Measurements from ENCODE around the gene NPC2. TPM values are rescaled to one million over a fixed set of nuclear protein-coding genes. Genes with fewer than 3 reads are reported as not detected.

NPC2 gene
- total and polyA plus RNA-seq, 2 of the 4 experiments (the other 2 are of a cell fraction): 210 to 273 TPM

DNA sequence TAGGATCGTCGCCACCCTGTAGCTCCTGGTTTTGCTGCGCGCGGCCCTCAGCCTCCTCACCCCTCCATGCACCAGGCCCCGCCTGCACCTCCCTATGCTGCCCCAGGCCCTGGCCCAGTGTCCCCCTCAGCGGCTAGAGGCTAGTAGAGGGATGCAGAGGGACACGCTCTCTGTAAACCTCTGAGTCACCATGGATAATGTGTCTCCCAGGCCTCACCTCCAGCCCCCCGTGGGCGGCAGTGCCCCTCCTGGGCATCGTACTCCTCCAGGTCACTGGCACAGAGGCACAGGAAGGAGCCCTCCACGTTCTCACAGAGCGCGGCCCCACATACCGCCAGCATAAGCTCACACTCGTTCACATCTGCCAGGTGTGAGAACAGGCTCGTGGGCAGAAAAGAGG, 12.7 kb upstream of the NPC2 start:
- H2BK20ac ChIP-seq (ENCODE audit: low read depth, low read length): no peak overlapping the region
- no peak overlapping the region for H3K4me2 ChIP-seq (ENCODE audit: low read depth, low read length)
- peaks cover 7% of the 10 kb centered on the region; the same call in 1 of the 2 replicates for H3K9me1 ChIP-seq (ENCODE audit: insufficient read depth, low read length)
- H2BK15ac ChIP-seq (ENCODE audit: low read depth, low read length): no peak overlapping the region
- H2BK120ac ChIP-seq (ENCODE audit: low read depth, low read length): no peak overlapping the region
- H2BK5ac ChIP-seq (ENCODE audit: low read depth, low read length, poor library complexity, severe bottlenecking): no peak overlapping the region
- dilution Hi-C loops (cut with HindIII; ENCODE audit: low sequenced_read_pairs, unreplicated experiment): no loop called here
- H2AK5ac ChIP-seq (ENCODE audit: low read depth, low read length): no peak overlapping the region
- no peak overlapping the region for H3K9ac ChIP-seq (ENCODE audit: low read depth, low read length)
- H4K5ac ChIP-seq (ENCODE audit: low read depth, low read length): no peak overlapping the region
- H4K91ac ChIP-seq (ENCODE audit: insufficient read depth, low read depth, low read length): no peak overlapping the region
- WGBS, 2 experiments (ENCODE audit: extremely low coverage in 2 of 2, insufficient read length in 1 of 2): no CpG with 5 or more reads among the region's 17 CpGs
- H3K4me3 ChIP-seq (ENCODE audit: insufficient read depth, low read depth, low read length): no peak overlapping the region
- no peak for TF ChIP-seq NFE2L2 (IDR thresholded peaks at IDR 0.05; ENCODE audit: low read depth, low read length)
- no peak for TF ChIP-seq RFX5 (IDR thresholded peaks at IDR 0.05; ENCODE audit: low read depth, low read length)
- no peak for TF ChIP-seq CHD1 (IDR thresholded peaks at IDR 0.05; ENCODE audit: low read depth, low read length)
- no peak for TF ChIP-seq MAFK (IDR thresholded peaks at IDR 0.05; ENCODE audit: low read depth, low read length)
- TF ChIP-seq, protein P1, sequence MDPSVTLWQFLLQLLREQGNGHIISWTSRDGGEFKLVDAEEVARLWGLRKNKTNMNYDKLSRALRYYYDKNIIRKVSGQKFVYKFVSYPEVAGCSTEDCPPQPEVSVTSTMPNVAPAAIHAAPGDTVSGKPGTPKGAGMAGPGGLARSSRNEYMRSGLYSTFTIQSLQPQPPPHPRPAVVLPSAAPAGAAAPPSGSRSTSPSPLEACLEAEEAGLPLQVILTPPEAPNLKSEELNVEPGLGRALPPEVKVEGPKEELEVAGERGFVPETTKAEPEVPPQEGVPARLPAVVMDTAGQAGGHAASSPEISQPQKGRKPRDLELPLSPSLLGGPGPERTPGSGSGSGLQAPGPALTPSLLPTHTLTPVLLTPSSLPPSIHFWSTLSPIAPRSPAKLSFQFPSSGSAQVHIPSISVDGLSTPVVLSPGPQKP (IDR thresholded peaks at IDR 0.05; ENCODE audit: borderline replicate concordance, low read depth, low read length): no peak
- TF ChIP-seq RAD21 (IDR thresholded peaks at IDR 0.05; ENCODE audit: low read length): no peak
- H4K20me1 ChIP-seq (ENCODE audit: insufficient read depth, low read length): no peaks in the 10 kb centered on the region
- H2AFZ ChIP-seq (replicated peaks; ENCODE audit: low read length, poor library complexity): no peak overlapping the region
- H3K23ac ChIP-seq (ENCODE audit: low read depth, low read length): no peak overlapping the region
- H3K9me3 ChIP-seq (ENCODE audit: control insufficient read depth, insufficient read depth, low read length): no peaks in the 10 kb centered on the region
- H3K14ac ChIP-seq (replicated peaks; ENCODE audit: low read depth, low read length): no peak overlapping the region
- DNase-seq: no peak
- CTCF ChIA-PET: no interaction called here
- peaks cover 0 to 5% of the 10 kb centered on the region in 2 experiments; a peak in 1 of 4 replicates for H3K79me1 ChIP-seq (ENCODE audit: low read depth in 1 of 2, low read length in 2 of 2)
- in situ Hi-C loops (cut with MboI; ENCODE audit: low sequenced_read_pairs): loop anchor here (10.0 kb wide), 1 partner anchor 289 kb away; no protein-coding TSS in a partner anchor
- intact Hi-C loops (cut with micrococcal nuclease): no loop called here
- ATAC-seq (ENCODE audit: low read depth): no peak
- H4K8ac ChIP-seq (ENCODE audit: low read depth in 2 of 2, low read length in 2 of 2): no peak overlapping the region
- H3K36me3 ChIP-seq (ENCODE audit: control insufficient read depth, insufficient read depth, low read length): peaks cover 26% of the 10 kb centered on the region
- H3K56ac ChIP-seq (ENCODE audit: extremely low read depth, insufficient read depth, low read length): no peak overlapping the region
- no peak overlapping the region for H2AK9ac ChIP-seq (replicated peaks; ENCODE audit: low read depth, low read length, poor library complexity)
- POLR2A ChIA-PET (ENCODE audit: unreplicated experiment): no interaction called here
- no peak overlapping the region for H3K27ac ChIP-seq (ENCODE audit: insufficient read depth, low read length)
- H3K27me3 ChIP-seq (ENCODE audit: control insufficient read depth, insufficient read depth, low read length): no peaks in the 10 kb centered on the region
- peaks cover 9% of the 10 kb centered on the region for H3K4me1 ChIP-seq (ENCODE audit: control insufficient read depth, insufficient read depth, low read length)
- no peak overlapping the region for H3K4ac ChIP-seq (ENCODE audit: low read depth, low read length)
- BruUV-seq (replicated peaks): no TSS peak
- no peak overlapping the region for H3K18ac ChIP-seq (ENCODE audit: low read depth, low read length)
